Upper lobe of left lung (tissue), 6 donors: ENCODE data around the gene ARMC7. TPM values are rescaled to one million over a fixed set of nuclear protein-coding genes. Genes with fewer than 3 reads are reported as not detected.

Experiments
- ATAC-seq, 2 donors: fragments of 200-7000 bp; cut with Tn5 transposase; one replicate each; pipeline ENCODE4 v1.9.1; 2022; ENCODE audit warnings: mild to moderate bottlenecking in 2 of 2, moderate library complexity in 2 of 2; ENCODE audit not compliant: low FRiP score in 2 of 2
- DNase-seq, 2 donors: peaks; one replicate each; pipeline ENCODE4 v3.0.0-alpha.2; 2019 to 2020
- H3K27ac ChIP-seq, 4 donors: fragments of 200-600 bp; sonication (generic); one replicate each; pipeline ENCODE4 v1.5.1; 2016 to 2019
- H3K27me3 ChIP-seq, 4 donors: fragments of 200-600 bp; sonication (generic); one replicate each; pipeline ENCODE4 v1.5.1; 2017 to 2019
- H3K36me3 ChIP-seq, 4 donors: fragments of 200-600 bp; sonication (generic); one replicate each; pipeline ENCODE4 v1.5.1; 2016 to 2019
- H3K4me1 ChIP-seq, 4 donors: fragments of 200-600 bp; sonication (generic); one replicate each; pipeline ENCODE4 v1.5.1; 2018 to 2019
- H3K4me3 ChIP-seq, 4 donors: fragments of 200-600 bp; sonication (generic); one replicate each; pipeline ENCODE4 v1.5.1; 2017 to 2019; ENCODE audit warnings: mild to moderate bottlenecking in 2 of 4, moderate library complexity in 1 of 4
- H3K9me3 ChIP-seq, 4 donors: fragments of 200-600 bp; sonication (generic); one replicate each; pipeline ENCODE4 v1.5.1; 2018 to 2019
- EP300 ChIP-seq, 4 donors: sonication (generic); formaldehyde crosslinking; IDR thresholded peaks; one replicate each; pipeline ENCODE4 v1.5.1; 2017; ENCODE audit warnings: antibody characterized with exemption in 4 of 4, control low read depth in 2 of 4
- POLR2A ChIP-seq, 4 donors: fragments of 450-650 bp; IDR thresholded peaks; one replicate each; pipeline ENCODE4 v1.5.1; 2016 to 2017; ENCODE audit warnings: antibody characterized with exemption in 4 of 4, mild to moderate bottlenecking in 2 of 4
- POLR2AphosphoS5 ChIP-seq, 2 donors: sonication (generic); formaldehyde crosslinking; IDR thresholded peaks; one replicate each; pipeline ENCODE4 v1.5.1; 2017; ENCODE audit warnings: antibody characterized with exemption in 2 of 2
- WGBS, 2 donors: methylation state at CpG; one replicate each; pipeline ENCODE4 v1.1.5; 2017 to 2018; 5-methylcytosine and 5-hydroxymethylcytosine counted together
- total RNA-seq, 6 donors: library from RNA; depleted of rRNA in 4 of 6; stranded (reverse); fragments of >200 nt in 4 of 6; gene quantifications; one replicate each; pipeline versions ENCODE4 v1.1.0 to v1.2.1, GENCODE V29; 2016 to 2021
- TF ChIP-seq, protein P1 (sequence below), 6 experiments: fragments of 450-650 bp in 4 of 6; fragments of 200-600 bp in 2 of 6; sonication (generic) in 2 of 6; IDR thresholded peaks; one replicate each; pipeline ENCODE4 v1.5.1; 2016 to 2019; ENCODE audit warnings: antibody characterized with exemption in 6 of 6
- donor health status: DM: no; HTN: no; CAD: no; lungs with moderate emphysema.
- donor health status: DM: no; HTN: yes; CAD: no; lungs with severe emphysema.

Gene ARMC7
- total RNA-seq, 6 donors from 2014 or later, result 7.3 to 29.5 (median 16.6) TPM

DNA sequence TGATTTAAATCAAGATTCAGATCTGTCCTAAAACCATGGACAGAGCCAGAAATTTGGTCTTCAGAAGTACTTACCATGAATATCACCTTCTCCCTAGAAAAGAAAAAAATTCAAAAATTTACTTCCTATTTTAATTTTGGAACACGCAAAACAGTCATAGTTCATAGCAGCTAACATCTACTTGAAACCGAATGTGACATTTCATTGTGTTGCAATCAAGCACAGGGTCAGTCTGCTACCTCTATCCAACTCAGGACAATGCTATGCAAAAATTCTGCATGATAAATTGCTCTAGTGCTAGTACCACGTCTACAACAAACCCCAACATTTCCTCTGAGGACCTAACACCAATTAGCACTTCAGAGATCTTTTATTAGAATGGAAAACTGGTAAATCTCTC, 36.8 kb downstream of the ARMC7 start:
- Histone ChIP-seq H3K27ac (peak overlapping the region in 2 of 4 donors; percentile 35 to 56), H3K4me1 (no peaks in the 10 kb centered on the region), H3K4me3 (no peak overlapping the region), H3K36me3 (peaks cover 5 to 47% (median 37%) of the 10 kb centered on the region in 4 donors), H3K9me3 (no peaks in the 10 kb centered on the region), H3K27me3 (no peaks in the 10 kb centered on the region)
- TF ChIP-seq, protein P1, sequence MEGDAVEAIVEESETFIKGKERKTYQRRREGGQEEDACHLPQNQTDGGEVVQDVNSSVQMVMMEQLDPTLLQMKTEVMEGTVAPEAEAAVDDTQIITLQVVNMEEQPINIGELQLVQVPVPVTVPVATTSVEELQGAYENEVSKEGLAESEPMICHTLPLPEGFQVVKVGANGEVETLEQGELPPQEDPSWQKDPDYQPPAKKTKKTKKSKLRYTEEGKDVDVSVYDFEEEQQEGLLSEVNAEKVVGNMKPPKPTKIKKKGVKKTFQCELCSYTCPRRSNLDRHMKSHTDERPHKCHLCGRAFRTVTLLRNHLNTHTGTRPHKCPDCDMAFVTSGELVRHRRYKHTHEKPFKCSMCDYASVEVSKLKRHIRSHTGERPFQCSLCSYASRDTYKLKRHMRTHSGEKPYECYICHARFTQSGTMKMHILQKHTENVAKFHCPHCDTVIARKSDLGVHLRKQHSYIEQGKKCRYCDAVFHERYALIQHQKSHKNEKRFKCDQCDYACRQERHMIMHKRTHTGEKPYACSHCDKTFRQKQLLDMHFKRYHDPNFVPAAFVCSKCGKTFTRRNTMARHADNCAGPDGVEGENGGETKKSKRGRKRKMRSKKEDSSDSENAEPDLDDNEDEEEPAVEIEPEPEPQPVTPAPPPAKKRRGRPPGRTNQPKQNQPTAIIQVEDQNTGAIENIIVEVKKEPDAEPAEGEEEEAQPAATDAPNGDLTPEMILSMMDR (IDR thresholded peaks at IDR 0.05), result no peak
- TF ChIP-seq POLR2A (IDR thresholded peaks at IDR 0.05) (no peak), EP300 (IDR thresholded peaks at IDR 0.05) (no peak), POLR2AphosphoS5 (IDR thresholded peaks at IDR 0.05) (no peak)
- ATAC-seq (no peak), DNase-seq (no peak)
- 71 to 77% methylated on average over 3 of the region's 3 CpGs for WGBS, 2 donors

DNA sequence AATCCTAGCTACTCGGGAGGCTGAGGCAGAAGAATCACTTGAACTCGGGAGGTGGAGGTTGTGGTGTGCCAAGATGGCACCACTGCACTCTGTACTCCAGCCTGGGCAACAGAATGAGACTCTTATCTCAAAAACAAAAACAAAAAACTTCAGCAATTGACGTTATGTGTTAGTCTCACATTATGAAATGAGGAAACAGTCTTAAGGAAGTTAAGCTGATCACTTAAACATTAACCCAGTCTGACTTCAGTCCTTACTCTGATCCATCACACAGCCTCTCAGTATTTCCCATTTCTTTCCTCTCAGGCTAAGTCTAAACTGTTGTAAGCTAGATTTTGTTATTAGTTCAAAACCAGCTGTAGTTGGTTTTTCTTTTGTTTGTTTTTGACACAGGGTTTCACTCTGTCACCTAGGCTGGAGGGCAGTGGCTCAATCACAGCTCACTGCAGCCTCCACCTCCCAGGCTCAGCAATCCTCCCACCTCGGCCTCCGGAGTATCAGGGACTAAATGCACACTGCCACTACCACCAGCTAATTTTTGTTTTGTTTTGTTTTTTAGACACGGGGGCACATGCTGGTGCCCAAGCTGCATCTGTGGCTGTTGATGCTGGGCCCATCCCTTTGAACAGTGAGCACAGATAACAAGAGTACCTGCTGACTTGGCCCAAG, 38.2 kb downstream of the ARMC7 start:
- TF ChIP-seq EP300 (IDR thresholded peaks at IDR 0.05) (no peak), POLR2AphosphoS5 (IDR thresholded peaks at IDR 0.05) (no peak), POLR2A (IDR thresholded peaks at IDR 0.05) (peak in 1 of 4 donors; percentile 51)
- DNase-seq (no peak), ATAC-seq (peak; percentile 48 to 65)
- H3K27ac ChIP-seq, result peak overlapping the region in 3 of 4 donors; percentile 30 to 56 (median 36)
- H3K4me3 ChIP-seq, result no peak overlapping the region
- H3K9me3 ChIP-seq, result no peaks in the 10 kb centered on the region
- 68 to 73% methylated on average over 6 of the region's 6 CpGs for WGBS, 2 donors
- peaks cover 5 to 40% (median 28%) of the 10 kb centered on the region in 4 donors for H3K36me3 ChIP-seq
- H3K4me1 ChIP-seq, result peaks cover 3 to 11% (median 10%) of the 10 kb centered on the region in 4 donors
- no peaks in the 10 kb centered on the region for H3K27me3 ChIP-seq

DNA sequence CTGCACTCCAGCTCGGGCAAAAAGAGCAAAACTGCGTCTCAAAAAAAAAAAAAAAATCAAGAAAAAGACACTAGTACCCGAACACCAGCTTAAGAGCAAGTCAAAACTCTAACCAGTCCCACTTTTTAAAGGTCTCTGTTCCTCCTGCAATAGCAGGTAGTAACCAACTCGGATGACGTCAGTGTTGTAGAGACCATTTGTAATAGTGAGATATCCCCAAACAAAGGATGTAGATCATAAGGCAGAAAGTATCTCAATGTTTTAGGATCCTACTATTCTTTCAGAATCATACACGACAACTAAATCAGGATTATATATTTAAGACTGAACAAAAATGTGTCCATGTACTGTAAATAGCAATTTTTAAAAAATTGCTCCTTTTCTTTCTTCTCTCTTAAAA, 42.2 kb downstream of the ARMC7 start:
- DNase-seq (no peak), ATAC-seq (no peak)
- peaks cover 12 to 27% (median 18%) of the 10 kb centered on the region in 4 donors for H3K4me1 ChIP-seq
- H3K9me3 ChIP-seq, result no peaks in the 10 kb centered on the region
- no peak overlapping the region for H3K4me3 ChIP-seq
- peaks cover 5 to 15% (median 7%) of the 10 kb centered on the region in 4 donors for H3K36me3 ChIP-seq
- no peaks in the 10 kb centered on the region for H3K27me3 ChIP-seq
- 85 to 86% methylated on average over 6 of the region's 6 CpGs for WGBS, 2 donors
- TF ChIP-seq, protein P1 (IDR thresholded peaks at IDR 0.05), result no peak
- TF ChIP-seq POLR2AphosphoS5 (IDR thresholded peaks at IDR 0.05) (no peak), EP300 (IDR thresholded peaks at IDR 0.05) (no peak), POLR2A (IDR thresholded peaks at IDR 0.05) (no peak)
- no peak overlapping the region for H3K27ac ChIP-seq

DNA sequence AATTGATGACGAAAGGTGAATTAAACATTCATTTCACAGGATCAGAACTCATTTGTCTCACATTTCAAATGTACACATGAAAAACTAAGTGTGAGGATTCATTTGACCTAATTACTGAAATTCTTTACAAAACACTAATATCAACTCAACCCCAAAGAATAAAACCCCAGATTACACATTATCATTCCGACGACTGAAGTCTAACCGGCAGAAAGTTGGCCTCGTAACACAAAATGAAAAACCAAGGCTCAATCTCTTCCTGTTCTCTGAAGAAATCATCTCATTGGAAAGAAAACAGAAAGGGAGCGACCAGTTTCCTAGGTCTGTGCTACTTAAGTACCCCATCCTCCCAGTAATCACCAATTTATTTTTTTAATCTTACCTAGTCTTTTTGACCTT, 42.8 kb downstream of the ARMC7 start:
- no peak for ATAC-seq
- no peaks in the 10 kb centered on the region for H3K27me3 ChIP-seq
- H3K4me3 ChIP-seq, result peak overlapping the region in 3 of 4 donors; percentile 65 to 99 (median 99)
- peaks cover under 1 to 9% (median 3%) of the 10 kb centered on the region in 4 donors for H3K36me3 ChIP-seq
- WGBS, 2 donors, result 82% methylated on average over 6 of the region's 6 CpGs
- H3K4me1 ChIP-seq, result peaks cover 12 to 27% (median 18%) of the 10 kb centered on the region in 4 donors
- no peak overlapping the region for H3K27ac ChIP-seq
- no peak for DNase-seq
- no peak for TF ChIP-seq POLR2A (IDR thresholded peaks at IDR 0.05)
- TF ChIP-seq, protein P1 (IDR thresholded peaks at IDR 0.05), result no peak
- no peaks in the 10 kb centered on the region for H3K9me3 ChIP-seq

DNA sequence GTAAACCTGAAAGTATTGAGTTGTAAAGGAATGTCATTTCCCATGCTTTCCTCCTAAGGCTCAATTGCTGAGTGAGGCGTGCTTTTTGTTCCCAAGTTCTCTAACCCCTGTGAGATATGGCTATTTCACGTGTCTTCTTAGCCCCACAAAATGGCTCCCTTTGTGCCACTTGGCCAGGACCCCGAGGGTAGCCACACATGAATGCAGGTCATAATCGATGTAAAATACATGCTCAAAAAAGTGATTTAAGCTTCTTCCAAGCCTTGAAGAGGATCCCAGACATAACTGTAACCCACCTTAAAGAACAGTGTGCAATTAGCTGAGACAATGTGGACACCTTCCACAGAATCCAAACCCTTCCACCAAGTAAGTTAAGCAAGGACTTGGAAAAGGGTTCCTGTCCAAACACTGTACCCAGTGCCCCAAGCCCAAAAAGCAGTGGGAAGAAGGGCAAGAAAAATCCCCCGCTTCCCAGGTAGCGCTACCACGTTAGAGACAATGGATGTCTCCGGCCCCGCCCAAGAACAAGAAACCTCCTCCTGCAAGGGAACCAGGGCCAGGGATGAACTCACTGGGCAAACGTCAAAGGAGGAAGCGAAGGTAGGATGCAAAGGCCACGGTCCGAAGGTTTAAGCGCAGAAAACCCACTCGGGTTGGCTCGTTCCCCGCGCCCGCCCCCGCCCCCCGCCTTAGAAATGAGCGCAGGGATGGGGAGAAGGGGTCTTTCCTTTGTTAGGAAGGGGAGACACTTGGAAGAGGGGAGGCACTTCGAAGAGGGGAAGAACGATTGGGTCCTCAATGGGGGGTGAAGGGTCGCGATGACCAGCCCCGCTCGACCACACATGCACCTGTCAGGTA, 43.4 kb downstream of the ARMC7 start:
- Histone ChIP-seq H3K4me3 (peak overlapping the region; percentile 47 to 99 (median 82)), H3K27ac (peak overlapping the region in 2 of 4 donors; percentile 42 to 95), H3K9me3 (no peaks in the 10 kb centered on the region), H3K27me3 (no peaks in the 10 kb centered on the region), H3K4me1 (peaks cover 12 to 27% (median 18%) of the 10 kb centered on the region in 4 donors), H3K36me3 (peaks cover 0 to 3% (median 1%) of the 10 kb centered on the region in 4 donors)
- DNase-seq (peak in 1 of 2 donors; percentile 48), ATAC-seq (no peak)
- no peak for TF ChIP-seq EP300 (IDR thresholded peaks at IDR 0.05)
- no peak for TF ChIP-seq POLR2AphosphoS5 (IDR thresholded peaks at IDR 0.05)
- no peak for TF ChIP-seq POLR2A (IDR thresholded peaks at IDR 0.05)
- TF ChIP-seq, protein P1 (IDR thresholded peaks at IDR 0.05), result no peak
- 8 to 9% methylated on average over 22 to 28 of the region's 28 CpGs for WGBS, 2 donors
